DMS79 treated with DMSO at 0.1 percent for 48 hours (cell line): ENCODE results near the gene PIK3CD.
"Not testable (repeated sequence)": the region's sequence is repeated elsewhere in the genome, so short reads cannot be mapped to it uniquely, and the experiment has no call there.

ENCODE experiments used
- DNase-seq: peaks from one replicate; lab custom pipeline; 2025; lab: John Stamatoyannopoulos, UW

PIK3CD gene

GRCh38 chr1:9736241-9736640 is 84.7 kb downstream of the PIK3CD start:
- DNase-seq: no peak

- no peak for DNase-seq
These were observed 85.5 kb downstream of the PIK3CD start for GRCh38 chr1:9737057-9737456.

- no peak for DNase-seq
These were observed 86.1 kb downstream of the PIK3CD start for GRCh38 chr1:9737671-9738070.

- DNase-seq: no peak
These were observed 92.7 kb downstream of the PIK3CD start for GRCh38 chr1:9744106-9744799.

- no peak for DNase-seq
These were observed 94.7 kb downstream of the PIK3CD start for GRCh38 chr1:9746211-9746610.

GRCh38 chr1:9746651-9747050 is 95.1 kb downstream of the PIK3CD start:
- DNase-seq: no peak

GRCh38 chr1:9748391-9748790 is 96.9 kb downstream of the PIK3CD start:
- DNase-seq: not testable (repeated sequence)

GRCh38 chr1:9749361-9749760 is 97.8 kb downstream of the PIK3CD start:
- DNase-seq: no peak

GRCh38 chr1:9751971-9752370 is 100.4 kb downstream of the PIK3CD start:
- no peak for DNase-seq

GRCh38 chr1:9753121-9753531 is 101.6 kb downstream of the PIK3CD start:
- DNase-seq: no peak

GRCh38 chr1:9755441-9755995 is 104.0 kb downstream of the PIK3CD start:
- no peak for DNase-seq

- peak; percentile 49 for DNase-seq
These were observed 107.1 kb downstream of the PIK3CD start for GRCh38 chr1:9758559-9759121.

GRCh38 chr1:9759939-9760338 is 108.4 kb downstream of the PIK3CD start:
- DNase-seq: no peak

GRCh38 chr1:9760824-9761223 is 109.3 kb downstream of the PIK3CD start:
- no peak for DNase-seq

- DNase-seq: no peak
These were observed 110.3 kb downstream of the PIK3CD start for GRCh38 chr1:9761855-9762254.

- not testable (repeated sequence) for DNase-seq
These were observed 110.9 kb downstream of the PIK3CD start for GRCh38 chr1:9762446-9762845.

- DNase-seq: no peak
These were observed 112.4 kb downstream of the PIK3CD start for GRCh38 chr1:9763914-9764313.

- DNase-seq: no peak
These were observed 113.0 kb downstream of the PIK3CD start for GRCh38 chr1:9764550-9764949.

- no peak for DNase-seq
These were observed 115.4 kb downstream of the PIK3CD start for GRCh38 chr1:9766759-9767442.

GRCh38 chr1:9767964-9768668 is 116.6 kb downstream of the PIK3CD start:
- DNase-seq: no peak

- DNase-seq: no peak
These were observed 117.5 kb downstream of the PIK3CD start for GRCh38 chr1:9768983-9769382.

GRCh38 chr1:9770298-9770697 is 118.8 kb downstream of the PIK3CD start:
- no peak for DNase-seq
